Activated gamma-delta T cell treated with anti-CD3 and anti-CD28 coated beads, Interleukin-2, amount 50 U/mL, for 16 hours (primary cell): ENCODE results near the gene KDM4F.
"Not testable (repeated sequence)": the region's sequence is repeated elsewhere in the genome, so short reads cannot be mapped to it uniquely, and the experiment has no call there.

ENCODE experiments used
- DNase-seq: peaks from one replicate; pipeline ENCODE4 v3.0.0-alpha.2; 2020; ENCODE audit warnings: low read depth

KDM4F gene

GRCh38 chr11:95049122-95049521 lies at the start of gene KDM4F:
TSS of gene KDM4F (plus strand) at chr11:95049422.
- DNase-seq = not testable (repeated sequence)

GRCh38 chr11:95003716-95004115 lies 45.5 kb upstream of the KDM4F start:
- DNase-seq = no peak

DNA sequence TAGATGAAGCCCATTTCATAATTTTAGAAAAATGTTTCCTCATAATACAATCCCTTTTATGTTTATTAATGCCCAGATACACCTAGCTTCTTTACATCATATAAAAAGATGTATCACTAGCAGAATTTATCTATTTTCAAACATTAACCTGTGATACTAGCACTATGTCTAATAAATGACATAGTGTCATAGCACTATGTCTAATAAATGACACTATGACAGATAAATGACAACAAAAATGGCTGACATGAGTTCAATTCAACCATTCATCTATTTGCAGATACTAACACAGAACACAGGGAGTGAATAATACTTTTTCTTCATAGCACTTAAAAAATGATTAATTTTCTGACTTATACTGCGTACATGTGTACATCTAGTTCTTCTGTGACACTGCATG lies 43.6 kb upstream of the KDM4F start:
- no peak for DNase-seq

DNA sequence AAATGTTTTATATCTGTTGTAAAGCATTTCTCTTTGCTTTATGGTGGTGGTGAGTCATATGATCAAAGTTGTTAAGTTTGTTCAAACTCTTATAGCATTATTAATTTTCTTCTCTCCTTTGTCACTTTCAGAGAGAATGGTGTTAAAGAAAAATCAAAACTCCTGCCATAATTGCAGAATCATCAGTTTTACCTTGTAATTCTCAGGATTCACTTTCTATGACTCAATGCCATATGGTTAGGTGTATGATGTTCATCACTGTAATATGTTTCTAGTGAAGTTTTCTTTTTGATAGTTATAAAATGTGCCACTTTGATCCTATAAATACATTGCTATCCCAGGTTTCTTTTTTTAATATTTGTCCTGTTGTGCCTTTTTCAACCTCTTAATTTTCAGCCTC lies 37.8 kb upstream of the KDM4F start:
- DNase-seq = no peak

GRCh38 chr11:95014184-95014821 lies 34.9 kb upstream of the KDM4F start:
- DNase-seq = no peak

GRCh38 chr11:95016139-95016538 lies 33.1 kb upstream of the KDM4F start:
- DNase-seq = no peak

DNA sequence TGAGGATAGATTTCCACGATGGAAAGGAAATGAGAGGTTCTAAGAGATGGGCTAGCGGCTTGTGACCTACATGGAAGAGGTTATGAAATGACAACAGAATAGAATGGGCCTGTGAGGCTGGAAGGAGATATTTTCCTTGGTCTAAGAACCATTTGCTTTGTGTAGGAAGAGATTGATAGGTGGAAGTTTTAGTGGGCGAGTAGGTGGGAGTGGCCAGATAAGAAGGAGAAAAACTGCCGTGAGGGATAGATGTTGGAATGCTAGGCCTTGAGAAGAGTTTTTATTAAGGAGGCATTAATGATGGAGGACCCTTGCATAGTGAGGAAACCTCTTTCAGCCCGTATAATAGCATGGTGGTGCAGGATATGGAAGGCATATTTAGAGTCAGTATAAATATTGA lies 27.8 kb upstream of the KDM4F start:
- not testable (repeated sequence) for DNase-seq

DNA sequence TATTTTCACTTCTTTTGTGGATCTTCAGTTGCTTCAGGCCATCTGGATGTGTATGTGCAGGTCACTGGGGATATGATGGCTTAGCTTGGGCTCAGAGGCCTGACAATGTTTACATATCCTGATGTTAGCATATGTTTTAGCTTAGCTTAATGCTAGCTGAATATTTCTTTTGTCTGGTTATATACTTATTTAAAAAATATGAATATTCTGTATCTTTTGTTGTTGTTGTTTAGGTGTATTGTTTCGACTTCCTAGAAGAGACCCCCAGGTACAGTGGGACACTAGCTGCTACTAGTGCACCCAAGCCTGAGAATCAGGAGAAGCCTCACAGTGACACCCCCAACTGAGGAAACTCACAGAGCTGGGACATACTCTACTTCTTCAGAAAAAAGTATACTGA lies 24.3 kb upstream of the KDM4F start, which contains the start of gene KDM4E:
Gene KDM4E (plus strand): TSS at position 301 of the 400 bp plus-strand sequence. CDS start 300 bp downstream, outside the sequence.
- no peak for DNase-seq

- not testable (repeated sequence) for DNase-seq
Measured at GRCh38 chr11:95025594-95025993, 23.6 kb upstream of the KDM4F start.

- no peak for DNase-seq
Measured at GRCh38 chr11:95028357-95028756, 20.9 kb upstream of the KDM4F start.

- DNase-seq = no peak
Measured at GRCh38 chr11:95033051-95033450, 16.2 kb upstream of the KDM4F start.

GRCh38 chr11:95035316-95035715 lies 13.9 kb upstream of the KDM4F start:
- DNase-seq = no peak

- not testable (repeated sequence) for DNase-seq
Measured at GRCh38 chr11:95037356-95038035, 11.7 kb upstream of the KDM4F start.

GRCh38 chr11:95042239-95042638 lies 7.0 kb upstream of the KDM4F start:
- no peak for DNase-seq

GRCh38 chr11:95042906-95043305 lies 6.3 kb upstream of the KDM4F start:
- DNase-seq = no peak

- DNase-seq = no peak
Measured at GRCh38 chr11:95044010-95044409, 5.2 kb upstream of the KDM4F start.

DNA sequence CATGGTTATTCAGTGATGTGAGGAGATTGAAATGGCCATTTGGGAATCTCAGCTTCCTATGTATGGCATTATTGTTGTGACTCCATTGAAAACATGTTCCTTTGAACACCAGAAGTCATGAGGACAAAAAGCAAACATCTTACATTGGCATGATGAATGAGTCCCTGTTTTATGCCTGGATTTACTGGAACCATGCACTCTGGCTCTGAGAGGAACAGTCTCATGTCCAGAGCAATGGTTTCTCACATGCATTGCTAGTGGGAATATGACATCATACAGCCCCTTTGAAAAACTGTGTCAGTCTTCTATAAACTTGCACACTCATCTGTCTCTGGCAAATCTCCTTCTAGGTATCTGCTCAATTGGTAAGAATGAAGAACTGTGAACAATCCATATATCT lies 3.4 kb upstream of the KDM4F start:
- DNase-seq = no peak

DNA sequence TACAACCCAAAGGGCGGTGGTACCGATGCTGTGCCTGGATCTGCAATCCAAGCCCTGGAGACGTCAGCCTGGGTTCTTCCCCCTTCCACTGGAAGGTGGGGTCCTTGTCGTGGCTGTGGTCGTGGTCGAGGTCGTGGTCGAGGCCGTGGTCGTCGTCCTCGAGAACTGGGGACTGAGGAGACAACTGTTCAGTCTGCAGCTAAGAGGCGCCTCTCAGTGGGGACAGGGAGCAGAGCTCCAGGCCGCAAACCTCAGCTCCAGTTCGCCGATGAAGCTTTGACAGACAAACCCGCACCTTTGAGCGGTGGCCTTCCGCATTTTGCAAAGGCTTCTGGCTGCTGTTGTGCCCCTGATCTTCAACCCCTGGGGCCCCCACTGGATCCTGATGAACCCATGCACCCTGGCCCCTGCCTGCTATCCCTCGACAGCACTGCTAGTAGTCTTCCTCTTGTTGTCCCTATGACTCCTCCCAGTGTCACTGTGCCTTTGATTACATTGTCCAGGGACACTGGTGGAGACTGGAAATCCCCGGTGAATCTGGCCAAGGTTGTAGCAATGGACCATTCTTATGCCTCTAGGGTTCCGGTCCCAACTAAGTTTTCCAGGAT lies 1.5 kb downstream of the KDM4F start:
- no peak for DNase-seq

- no peak for DNase-seq
Measured at GRCh38 chr11:95054356-95054755, 5.1 kb downstream of the KDM4F start.

GRCh38 chr11:95055283-95055897 lies 6.2 kb downstream of the KDM4F start:
- no peak for DNase-seq

DNA sequence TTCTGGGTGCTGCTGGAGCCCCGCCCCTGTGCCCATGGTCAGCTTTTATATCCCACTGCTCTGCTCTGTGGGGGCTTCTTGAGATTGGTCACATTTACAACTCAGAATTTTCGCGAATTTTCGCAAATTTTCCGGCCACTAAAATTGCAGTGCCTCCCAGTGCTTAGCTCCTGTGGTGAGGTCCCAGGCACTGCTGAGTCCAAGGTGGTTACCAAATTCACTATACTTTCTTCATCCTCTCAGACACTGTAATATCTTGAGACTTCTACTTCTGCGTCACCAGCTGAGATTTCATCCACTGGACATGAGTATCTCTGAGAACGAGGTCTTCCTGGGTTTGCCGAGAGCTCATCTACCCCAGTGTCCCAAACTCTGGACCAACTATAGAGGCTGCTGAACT lies 8.7 kb downstream of the KDM4F start:
- no peak for DNase-seq

GRCh38 chr11:95058621-95059020 lies 9.4 kb downstream of the KDM4F start:
- DNase-seq = no peak

GRCh38 chr11:95059046-95059445 lies 9.8 kb downstream of the KDM4F start:
- no peak for DNase-seq
